Thyroid gland (tissue), 4 donors: Measurements from ENCODE around the gene WWC2. TPM values are rescaled to one million over a fixed set of nuclear protein-coding genes. Genes with fewer than 3 reads are reported as not detected.

ENCODE experiments used
- DNase-seq, 2 donors: peaks; one replicate each; pipeline ENCODE4 v3.0.0-alpha.2; 2019
- H3K27ac ChIP-seq, 3 donors: fragments of 200-600 bp; sonication (generic); 1 replicate in 2 of 3; 2 replicates in 1 of 3; pipeline ENCODE4 v1.5.1; 2016 to 2019; ENCODE audit warnings: mild to moderate bottlenecking in 1 of 3, moderate library complexity in 1 of 3
- H3K27me3 ChIP-seq: fragments of 200-600 bp; sonication (generic); one replicate; pipeline ENCODE4 v1.5.1; 2019
- H3K36me3 ChIP-seq, 2 donors: fragments of 200-600 bp; sonication (generic); one replicate each; pipeline ENCODE4 v1.5.1; 2016 to 2019
- H3K4me1 ChIP-seq, 2 donors: fragments of 200-600 bp; sonication (generic); one replicate each; pipeline ENCODE4 v1.5.1; 2017 to 2019
- H3K4me3 ChIP-seq, 3 donors: fragments of 200-600 bp; sonication (generic); replicated peaks in 1 of 3; 1 replicate in 2 of 3; 2 replicates in 1 of 3; pipeline ENCODE4 v1.5.1; 2016; ENCODE audit warnings: mild to moderate bottlenecking in 1 of 3
- H3K9me3 ChIP-seq: fragments of 200-600 bp; sonication (generic); one replicate; pipeline ENCODE4 v1.5.1; 2017
- POLR2A ChIP-seq, 2 donors: fragments of 450-650 bp; IDR thresholded peaks; one replicate each; pipeline ENCODE4 v1.6.1; 2017; ENCODE audit warnings: antibody characterized with exemption in 2 of 2, mild to moderate bottlenecking in 2 of 2, moderate library complexity in 1 of 2
- WGBS, 2 donors: methylation state at CpG; one replicate each; pipeline ENCODE4 v1.1.5; 2017; 5-methylcytosine and 5-hydroxymethylcytosine counted together
- intact Hi-C: fragments of 100-400 bp; cut with DNase I; formaldehyde crosslinking; loops from one replicate; pipeline ENCODE4 v1.15.1; 2023
- total RNA-seq, 4 donors: library from RNA; depleted of rRNA; stranded (reverse); fragments of >200 nt; gene quantifications; one replicate each; pipeline ENCODE4 v1.2.3, GENCODE V29; 2016
- TF ChIP-seq, protein P1 (sequence below), 6 experiments: fragments of 200-600 bp in 3 of 6; fragments of 450-650 bp in 3 of 6; sonication (generic) in 3 of 6; IDR thresholded peaks; one replicate each; pipeline ENCODE4 v1.5.1; 2016 to 2019; ENCODE audit warnings: antibody characterized with exemption in 6 of 6, mild to moderate bottlenecking in 2 of 6, inconsistent platforms in 1 of 6, moderate library complexity in 1 of 6

The WWC2 gene
- total RNA-seq, 4 donors from 2014 or later: 44.6 to 87.4 (median 53.5) TPM

GRCh38 chr4:183154701-183155391 lies 55.8 kb downstream of the WWC2 start:
- H3K4me1 ChIP-seq: peaks cover 22 to 23% of the 10 kb centered on the region in 2 donors
- H3K4me3 ChIP-seq: no peak overlapping the region
- peak overlapping the region; percentile 54 to 93 (median 77) for H3K27ac ChIP-seq
- H3K9me3 ChIP-seq: no peaks in the 10 kb centered on the region
- intact Hi-C loops: no loop called here
- no peaks in the 10 kb centered on the region for H3K36me3 ChIP-seq
- WGBS, 2 donors: 27 to 37% methylated on average over 10 of the region's 10 CpGs
- peak; percentile 67 to 70 for DNase-seq
- no peaks in the 10 kb centered on the region for H3K27me3 ChIP-seq
- peak in 1 of 2 donors; percentile 16 for TF ChIP-seq POLR2A (IDR thresholded peaks at IDR 0.05)
- TF ChIP-seq, protein P1, sequence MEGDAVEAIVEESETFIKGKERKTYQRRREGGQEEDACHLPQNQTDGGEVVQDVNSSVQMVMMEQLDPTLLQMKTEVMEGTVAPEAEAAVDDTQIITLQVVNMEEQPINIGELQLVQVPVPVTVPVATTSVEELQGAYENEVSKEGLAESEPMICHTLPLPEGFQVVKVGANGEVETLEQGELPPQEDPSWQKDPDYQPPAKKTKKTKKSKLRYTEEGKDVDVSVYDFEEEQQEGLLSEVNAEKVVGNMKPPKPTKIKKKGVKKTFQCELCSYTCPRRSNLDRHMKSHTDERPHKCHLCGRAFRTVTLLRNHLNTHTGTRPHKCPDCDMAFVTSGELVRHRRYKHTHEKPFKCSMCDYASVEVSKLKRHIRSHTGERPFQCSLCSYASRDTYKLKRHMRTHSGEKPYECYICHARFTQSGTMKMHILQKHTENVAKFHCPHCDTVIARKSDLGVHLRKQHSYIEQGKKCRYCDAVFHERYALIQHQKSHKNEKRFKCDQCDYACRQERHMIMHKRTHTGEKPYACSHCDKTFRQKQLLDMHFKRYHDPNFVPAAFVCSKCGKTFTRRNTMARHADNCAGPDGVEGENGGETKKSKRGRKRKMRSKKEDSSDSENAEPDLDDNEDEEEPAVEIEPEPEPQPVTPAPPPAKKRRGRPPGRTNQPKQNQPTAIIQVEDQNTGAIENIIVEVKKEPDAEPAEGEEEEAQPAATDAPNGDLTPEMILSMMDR (IDR thresholded peaks at IDR 0.05): no peak

DNA sequence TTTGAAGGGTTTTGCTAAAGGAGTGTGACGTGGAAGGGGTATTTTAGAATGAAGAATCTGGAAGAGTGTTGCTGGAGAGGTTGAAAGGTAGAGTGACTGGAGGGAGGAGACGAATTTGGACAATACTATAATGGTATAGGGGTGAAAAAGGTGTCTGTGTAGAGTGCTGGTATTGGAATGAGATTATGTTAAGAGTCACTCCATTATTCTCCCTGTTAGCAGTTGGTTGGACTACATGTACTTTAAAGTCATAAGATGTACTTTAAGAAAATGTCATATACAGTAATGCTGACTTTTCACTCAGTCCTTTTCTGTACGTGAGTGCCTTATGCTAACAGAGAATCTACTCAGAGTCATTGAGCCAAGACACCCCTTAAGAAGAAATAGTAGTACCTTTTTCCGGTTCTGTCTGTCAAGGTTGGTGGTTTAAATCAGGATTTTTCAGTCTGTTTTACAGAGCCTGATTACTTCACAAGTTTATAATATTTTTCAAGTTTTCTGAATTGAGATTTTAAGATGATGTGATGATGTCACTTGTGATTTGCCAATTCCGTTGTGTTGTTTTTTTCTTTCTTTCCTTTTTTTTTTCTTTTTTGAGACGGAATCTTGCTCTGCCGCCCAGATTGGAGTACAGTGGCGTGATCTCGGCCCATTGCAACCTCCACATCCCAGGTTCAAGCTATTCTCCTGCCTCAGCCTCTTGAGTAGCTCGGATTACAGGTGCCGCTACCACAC lies 56.6 kb downstream of the WWC2 start:
- whole genome bisulfite sequencing, 2 donors: 56 to 67% methylated on average over 11 of the region's 11 CpGs
- Histone ChIP-seq H3K4me3 (no peak overlapping the region), H3K9me3 (no peaks in the 10 kb centered on the region), H3K4me1 (peaks cover 22 to 23% of the 10 kb centered on the region in 2 donors), H3K36me3 (no peaks in the 10 kb centered on the region), H3K27ac (peak overlapping the region; percentile 54 to 93 (median 77)), H3K27me3 (no peaks in the 10 kb centered on the region)
- TF ChIP-seq POLR2A (IDR thresholded peaks at IDR 0.05): no peak
- no peak for DNase-seq
- intact Hi-C loops: no loop called here

- Histone ChIP-seq H3K27me3 (no peaks in the 10 kb centered on the region), H3K27ac (no peak overlapping the region), H3K4me1 (peaks cover 22 to 23% of the 10 kb centered on the region in 2 donors), H3K9me3 (no peaks in the 10 kb centered on the region), H3K4me3 (no peak overlapping the region), H3K36me3 (no peaks in the 10 kb centered on the region)
- no peak for DNase-seq
- no peak for TF ChIP-seq POLR2A (IDR thresholded peaks at IDR 0.05)
- TF ChIP-seq, protein P1 (IDR thresholded peaks at IDR 0.05): no peak
- intact Hi-C loops: no loop called here
- WGBS, 2 donors: 92 to 93% methylated on average over 7 of the region's 7 CpGs
These were observed 58.2 kb downstream of the WWC2 start for GRCh38 chr4:183157215-183157614.

DNA sequence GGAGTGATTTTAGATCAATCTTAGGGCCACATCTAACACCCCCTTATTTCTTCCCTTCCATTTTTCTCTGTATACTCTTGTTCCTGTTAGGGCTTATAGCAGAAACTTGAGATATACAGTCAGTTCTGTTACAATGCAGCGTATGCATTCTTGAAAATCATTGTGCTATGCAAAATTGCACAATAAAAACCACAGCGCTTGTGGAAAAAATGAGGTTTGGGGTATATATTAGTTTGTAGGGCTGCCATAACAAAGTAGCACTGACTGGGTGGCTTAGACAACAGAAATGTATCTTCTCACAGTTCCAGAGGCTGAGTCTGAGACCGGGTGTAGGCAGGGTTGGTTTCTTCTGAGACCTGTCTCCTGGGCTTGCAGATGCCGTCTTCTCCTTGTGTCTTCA lies 59.0 kb downstream of the WWC2 start:
- 71 to 72% methylated on average over 4 of the region's 4 CpGs for WGBS, 2 donors
- intact Hi-C loops: no loop called here
- DNase-seq: no peak
- peaks cover 19 to 22% of the 10 kb centered on the region in 2 donors for H3K4me1 ChIP-seq
- H3K27ac ChIP-seq: no peak overlapping the region
- H3K4me3 ChIP-seq: no peak overlapping the region
- no peaks in the 10 kb centered on the region for H3K9me3 ChIP-seq
- no peak for TF ChIP-seq POLR2A (IDR thresholded peaks at IDR 0.05)
- TF ChIP-seq, protein P1 (IDR thresholded peaks at IDR 0.05): no peak
- H3K36me3 ChIP-seq: no peaks in the 10 kb centered on the region
- H3K27me3 ChIP-seq: no peaks in the 10 kb centered on the region

- TF ChIP-seq, protein P1 (IDR thresholded peaks at IDR 0.05): no peak
- no peak for TF ChIP-seq POLR2A (IDR thresholded peaks at IDR 0.05)
- 95 to 96% methylated on average over 5 of the region's 5 CpGs for WGBS, 2 donors
- intact Hi-C loops: no loop called here
These were observed 62.6 kb downstream of the WWC2 start for GRCh38 chr4:183161630-183162029.

More at GRCh38 chr4:183161630-183162029, 62.6 kb downstream of the WWC2 start:
- no peaks in the 10 kb centered on the region for H3K36me3 ChIP-seq
- peaks cover 12 to 23% of the 10 kb centered on the region in 2 donors for H3K4me1 ChIP-seq
- H3K27me3 ChIP-seq: no peaks in the 10 kb centered on the region
- H3K4me3 ChIP-seq: no peak overlapping the region
- H3K9me3 ChIP-seq: no peaks in the 10 kb centered on the region
- no peak overlapping the region for H3K27ac ChIP-seq
- no peak for DNase-seq
